ENCODE measurements around the gene TADA2B.
"Not testable (repeated sequence)": the region's sequence is repeated elsewhere in the genome, so short reads cannot be mapped to it uniquely, and the experiment has no call there.

The TADA2B gene

DNA sequence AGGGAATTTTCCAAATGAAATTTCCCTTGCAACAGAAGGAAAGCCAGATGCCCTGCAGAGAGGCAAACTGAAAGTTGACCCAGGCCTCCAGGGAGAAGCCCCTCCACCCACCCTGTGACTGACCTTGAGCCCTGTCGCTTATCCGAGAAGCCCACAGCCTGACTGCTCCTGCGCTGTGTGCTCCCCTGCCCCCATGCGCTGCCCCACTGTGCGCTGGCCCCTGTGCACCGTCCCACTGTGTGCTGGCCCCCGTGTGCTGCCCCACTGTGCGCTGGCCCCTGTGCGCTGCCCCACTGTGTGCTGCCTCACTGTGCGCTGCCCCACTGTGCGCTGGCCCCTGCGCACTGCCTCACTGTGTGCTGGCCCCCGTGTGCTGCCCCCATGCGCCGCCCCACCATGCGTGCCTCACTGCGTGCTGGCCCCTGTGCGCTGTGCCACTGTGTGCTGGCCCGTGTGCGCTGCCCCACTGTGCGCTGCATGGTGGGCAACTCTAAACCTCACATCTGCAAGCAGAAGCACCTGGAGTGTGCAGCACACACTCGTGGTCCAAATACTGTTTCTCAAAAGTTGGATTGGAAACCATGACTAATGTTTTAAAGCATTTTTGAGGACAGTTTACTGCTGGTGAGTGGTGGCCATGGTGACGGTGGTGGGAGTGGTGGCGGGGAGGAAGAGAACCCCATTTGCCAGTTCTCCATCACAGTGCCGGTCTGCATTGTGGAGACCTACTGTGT lies 33.0 kb downstream of the TADA2B start:
- Histone ChIP-seq H3K36me3 (ENCODE audit: insufficient read depth, low read length) (no peaks in the 10 kb centered on the region), H3K4me3 (ENCODE audit: low read depth in 1 of 2, low read length in 2 of 2) (no peak overlapping the region), H3K9me3 (ENCODE audit: low read length) (no peaks in the 10 kb centered on the region), H3K4me1 (ENCODE audit: insufficient read depth, low read length) (no peaks in the 10 kb centered on the region), H3K27me3 (ENCODE audit: control insufficient read depth in 1 of 2, insufficient read depth in 2 of 2, low read length in 2 of 2) (no peaks in the 10 kb centered on the region), H3K27ac (ENCODE audit: low read depth, low read length) (no peak overlapping the region), H3K9ac (ENCODE audit: low read length) (no peak overlapping the region)

DNA sequence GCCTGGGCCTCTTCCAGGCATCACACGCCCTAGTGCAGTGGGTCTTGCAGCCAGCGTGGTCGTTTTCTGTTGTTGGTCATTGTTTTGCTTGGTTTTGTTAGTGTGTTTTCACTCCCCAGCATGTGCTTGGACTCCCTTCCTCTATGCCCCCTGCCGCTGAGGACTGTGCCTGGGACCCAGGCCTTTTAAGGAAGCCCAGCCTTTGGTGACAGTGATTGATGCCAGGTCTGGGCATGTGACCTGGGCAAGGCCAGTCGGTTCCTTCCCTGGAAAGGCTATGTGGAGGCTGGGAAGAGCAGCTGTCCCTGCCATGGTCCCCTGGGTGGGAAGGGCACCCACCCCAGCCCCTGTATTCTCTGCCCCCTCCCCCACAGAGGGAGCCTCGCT lies 33.5 kb downstream of the TADA2B start:
- Histone ChIP-seq H3K9ac (ENCODE audit: low read length) (no peak overlapping the region), H3K4me3 (ENCODE audit: low read depth in 1 of 2, low read length in 2 of 2) (no peak overlapping the region), H3K36me3 (ENCODE audit: insufficient read depth, low read length) (no peaks in the 10 kb centered on the region), H3K4me1 (ENCODE audit: insufficient read depth, low read length) (no peaks in the 10 kb centered on the region), H3K9me3 (ENCODE audit: low read length) (no peaks in the 10 kb centered on the region), H3K27me3 (ENCODE audit: control insufficient read depth in 1 of 2, insufficient read depth in 2 of 2, low read length in 2 of 2) (peaks cover 0 to under 1% of the 10 kb centered on the region in 2 donors), H3K27ac (ENCODE audit: low read depth, low read length) (no peak overlapping the region)

DNA sequence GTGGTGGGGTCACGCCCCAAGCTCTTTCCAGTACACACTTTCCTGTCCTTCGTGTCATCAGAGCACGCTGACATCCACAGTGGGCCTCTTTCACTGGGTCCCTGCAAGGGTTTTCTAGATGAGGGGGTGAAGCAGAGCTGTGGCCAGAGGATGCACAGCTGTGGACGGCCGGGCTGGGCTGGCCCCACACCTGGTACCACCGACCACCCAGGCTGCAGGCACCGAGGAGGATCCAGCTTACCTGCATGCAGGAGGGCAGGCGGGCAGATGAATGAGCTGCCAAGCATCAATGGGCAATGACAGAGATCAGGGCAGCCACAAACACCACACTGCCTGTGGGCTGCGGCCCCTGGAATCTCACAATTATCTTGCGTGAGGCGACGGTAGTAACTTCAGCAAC lies 34.2 kb downstream of the TADA2B start:
- no peak overlapping the region for H3K9ac ChIP-seq (ENCODE audit: low read length)
- H3K27ac ChIP-seq (ENCODE audit: low read depth, low read length), result no peak overlapping the region
- peaks cover 0 to 4% of the 10 kb centered on the region in 2 donors for H3K27me3 ChIP-seq (ENCODE audit: control insufficient read depth in 1 of 2, insufficient read depth in 2 of 2, low read length in 2 of 2)
- H3K9me3 ChIP-seq (ENCODE audit: low read length), result no peaks in the 10 kb centered on the region
- no peaks in the 10 kb centered on the region for H3K36me3 ChIP-seq (ENCODE audit: insufficient read depth, low read length)
- no peak overlapping the region for H3K4me3 ChIP-seq (ENCODE audit: low read depth in 1 of 2, low read length in 2 of 2)
- no peaks in the 10 kb centered on the region for H3K4me1 ChIP-seq (ENCODE audit: insufficient read depth, low read length)

DNA sequence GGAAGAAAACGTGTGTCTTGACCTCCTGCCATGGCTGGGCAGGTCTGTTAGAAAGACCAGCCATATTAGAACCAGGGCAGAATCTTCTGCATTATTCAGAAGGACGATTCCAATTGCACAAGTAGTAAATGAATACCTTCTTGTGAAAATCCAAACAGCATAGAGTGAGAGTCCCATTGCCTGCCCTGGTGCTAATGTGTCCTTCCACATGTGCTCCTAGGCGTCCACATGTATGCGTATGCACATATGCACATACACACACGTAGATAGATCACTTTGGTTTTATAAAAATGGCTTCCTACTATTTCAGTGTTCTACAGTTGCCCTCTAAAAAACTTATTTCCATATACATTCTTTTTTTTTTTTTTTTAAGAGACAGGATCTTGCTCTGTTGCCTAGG lies 34.9 kb downstream of the TADA2B start:
- H3K4me1 ChIP-seq (ENCODE audit: insufficient read depth, low read length), result no peaks in the 10 kb centered on the region
- no peak overlapping the region for H3K4me3 ChIP-seq (ENCODE audit: low read depth in 1 of 2, low read length in 2 of 2)
- no peak overlapping the region for H3K9ac ChIP-seq (ENCODE audit: low read length)
- no peak overlapping the region for H3K27ac ChIP-seq (ENCODE audit: low read depth, low read length)
- H3K36me3 ChIP-seq (ENCODE audit: insufficient read depth, low read length), result no peaks in the 10 kb centered on the region
- no peaks in the 10 kb centered on the region for H3K9me3 ChIP-seq (ENCODE audit: low read length)
- peaks cover 0 to 4% of the 10 kb centered on the region in 2 donors for H3K27me3 ChIP-seq (ENCODE audit: control insufficient read depth in 1 of 2, insufficient read depth in 2 of 2, low read length in 2 of 2)

DNA sequence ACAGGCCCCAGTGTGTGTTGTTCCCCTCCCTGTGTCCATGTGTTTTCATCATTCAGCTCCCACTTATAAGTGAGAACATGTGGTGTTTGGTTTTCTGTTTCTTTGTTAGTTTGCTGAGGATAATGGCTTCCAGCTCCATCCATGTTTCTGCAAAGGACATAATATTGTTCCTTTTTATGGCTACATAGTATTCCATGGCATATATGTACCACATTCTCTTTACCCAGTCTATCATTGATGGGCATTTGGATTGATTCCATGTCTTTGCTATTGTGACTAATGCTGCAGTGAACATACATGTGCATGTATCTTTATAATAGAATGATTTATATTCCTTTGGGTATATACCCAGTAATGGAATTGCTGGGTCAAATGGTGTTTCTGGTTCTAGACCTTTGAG lies 36.3 kb downstream of the TADA2B start:
- not testable (repeated sequence) for H3K27me3 ChIP-seq (ENCODE audit: control insufficient read depth in 1 of 2, insufficient read depth in 2 of 2, low read length in 2 of 2); H3K4me3 ChIP-seq (ENCODE audit: low read depth in 1 of 2, low read length in 2 of 2); H3K9me3 ChIP-seq (ENCODE audit: low read length); H3K36me3 ChIP-seq (ENCODE audit: insufficient read depth, low read length); H3K27ac ChIP-seq (ENCODE audit: low read depth, low read length); H3K4me1 ChIP-seq (ENCODE audit: insufficient read depth, low read length); H3K9ac ChIP-seq (ENCODE audit: low read length)

DNA sequence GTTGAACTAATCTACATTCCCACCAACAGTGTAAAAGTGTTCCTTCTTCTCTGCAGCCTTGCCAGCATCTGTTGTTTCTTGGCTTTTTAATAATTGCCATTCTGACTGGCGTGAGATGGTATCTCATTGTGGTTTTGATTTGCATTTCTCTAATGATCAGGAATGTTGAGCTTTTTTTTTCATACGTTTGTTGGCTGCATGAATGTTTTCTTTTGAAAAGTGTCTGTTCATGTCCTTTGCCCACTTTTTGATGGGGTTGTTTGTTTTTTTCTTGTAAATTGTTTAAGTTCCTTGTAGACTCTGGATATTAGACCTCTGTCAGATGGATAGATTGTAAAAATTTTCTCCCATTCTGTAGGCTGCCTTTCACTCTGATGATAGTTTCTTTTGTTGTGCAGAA lies 36.7 kb downstream of the TADA2B start:
- not testable (repeated sequence) for H3K4me3 ChIP-seq (ENCODE audit: low read depth in 1 of 2, low read length in 2 of 2); H3K27ac ChIP-seq (ENCODE audit: low read depth, low read length); H3K9me3 ChIP-seq (ENCODE audit: low read length); H3K27me3 ChIP-seq (ENCODE audit: control insufficient read depth in 1 of 2, insufficient read depth in 2 of 2, low read length in 2 of 2); H3K4me1 ChIP-seq (ENCODE audit: insufficient read depth, low read length); H3K36me3 ChIP-seq (ENCODE audit: insufficient read depth, low read length); H3K9ac ChIP-seq (ENCODE audit: low read length)

DNA sequence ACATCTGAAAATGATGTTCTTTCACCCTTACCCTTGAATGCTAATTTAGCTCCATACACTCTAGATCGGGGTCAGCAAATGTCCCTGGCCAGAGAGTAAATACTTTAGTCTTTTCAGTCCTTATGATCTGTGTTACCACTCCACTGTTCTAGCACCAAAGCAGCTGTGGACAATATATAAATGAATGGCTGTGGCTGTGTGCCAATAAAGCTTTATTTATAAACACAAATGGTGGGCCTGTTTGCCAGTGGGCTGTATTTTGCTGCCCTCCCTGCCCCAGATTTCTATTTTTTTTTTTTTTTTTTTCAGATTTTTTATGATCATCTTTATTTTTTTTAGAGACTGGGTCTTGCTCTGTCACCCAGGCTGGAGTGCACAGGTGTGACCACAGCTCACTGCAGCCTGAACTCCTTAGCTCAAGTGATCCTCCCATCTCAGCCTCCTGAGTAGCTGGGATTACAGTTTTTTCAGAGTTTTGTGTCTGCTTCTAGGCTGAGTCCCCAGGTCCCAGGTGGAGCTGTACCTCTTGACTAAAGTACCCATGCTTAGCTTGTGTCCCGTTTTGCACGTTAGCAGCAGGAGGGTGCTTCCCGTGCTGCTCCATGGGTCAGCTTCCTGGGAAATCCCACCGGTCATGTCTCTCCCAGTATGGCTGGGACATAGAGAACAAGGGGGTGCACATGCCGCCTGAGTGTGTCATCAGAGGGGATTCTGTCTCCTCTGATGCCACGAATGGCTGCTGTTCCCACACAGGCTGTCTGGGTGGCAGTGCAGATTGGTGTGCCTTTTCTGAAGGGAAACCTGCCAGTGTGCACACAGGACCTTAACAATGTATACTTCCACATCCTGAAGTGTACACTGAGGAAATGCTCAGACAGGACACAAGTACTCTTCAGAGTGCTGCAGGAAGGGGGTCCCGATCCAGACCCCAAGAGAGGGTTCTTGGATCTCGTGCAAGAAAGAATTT lies 40.7 kb downstream of the TADA2B start:
- Histone ChIP-seq H3K4me1 (ENCODE audit: insufficient read depth, low read length) (peaks cover 2% of the 10 kb centered on the region), H3K9ac (ENCODE audit: low read length) (no peak overlapping the region), H3K27me3 (ENCODE audit: control insufficient read depth in 1 of 2, insufficient read depth in 2 of 2, low read length in 2 of 2) (peaks cover 0 to 4% of the 10 kb centered on the region in 2 donors), H3K9me3 (ENCODE audit: low read length) (no peaks in the 10 kb centered on the region), H3K27ac (ENCODE audit: low read depth, low read length) (no peak overlapping the region), H3K36me3 (ENCODE audit: insufficient read depth, low read length) (no peaks in the 10 kb centered on the region), H3K4me3 (ENCODE audit: low read depth in 1 of 2, low read length in 2 of 2) (no peak overlapping the region)

DNA sequence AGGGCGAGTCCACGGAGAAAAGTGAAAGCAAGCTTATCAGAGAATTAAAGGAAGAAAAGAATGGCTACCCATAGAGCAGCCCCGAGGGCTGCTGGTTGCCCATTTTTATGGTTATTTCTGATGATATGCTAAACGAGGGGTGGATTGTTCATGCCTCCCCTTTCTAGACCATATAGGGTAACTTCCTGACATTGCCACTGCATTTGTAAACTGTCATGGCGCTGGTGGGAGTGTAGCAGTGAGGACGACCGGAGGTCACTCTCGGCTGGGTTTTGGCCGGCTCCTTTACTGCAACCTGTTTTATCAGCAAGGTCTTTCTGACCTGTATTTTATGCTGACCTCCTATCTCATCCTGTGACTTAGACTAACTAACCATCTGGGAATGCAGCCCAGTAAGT lies 41.4 kb downstream of the TADA2B start:
- not testable (repeated sequence) for H3K36me3 ChIP-seq (ENCODE audit: insufficient read depth, low read length); H3K4me3 ChIP-seq (ENCODE audit: low read depth in 1 of 2, low read length in 2 of 2); H3K9me3 ChIP-seq (ENCODE audit: low read length); H3K9ac ChIP-seq (ENCODE audit: low read length); H3K27ac ChIP-seq (ENCODE audit: low read depth, low read length); H3K4me1 ChIP-seq (ENCODE audit: insufficient read depth, low read length); H3K27me3 ChIP-seq (ENCODE audit: control insufficient read depth in 1 of 2, insufficient read depth in 2 of 2, low read length in 2 of 2)

DNA sequence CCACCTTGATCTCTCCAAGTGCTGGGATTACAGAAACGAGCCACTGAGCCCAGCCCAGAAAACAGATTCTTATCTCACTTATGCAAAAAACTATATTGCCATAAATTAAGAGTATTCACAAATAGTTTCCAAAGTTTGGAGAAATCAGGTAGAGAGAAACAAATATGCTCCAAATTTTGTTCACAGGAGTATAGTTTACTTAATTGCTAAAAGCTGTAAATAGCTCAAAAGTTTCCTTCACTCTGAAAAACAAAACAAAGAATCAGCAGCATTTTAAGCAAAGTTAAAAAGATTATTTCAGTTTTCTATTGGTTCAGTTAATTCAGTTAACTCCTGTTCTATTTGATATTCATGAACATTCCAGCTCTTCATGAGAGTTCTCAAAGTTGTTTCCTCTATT lies 43.2 kb downstream of the TADA2B start:
- Histone ChIP-seq H3K27ac (ENCODE audit: low read depth, low read length) (no peak overlapping the region), H3K4me1 (ENCODE audit: insufficient read depth, low read length) (peaks cover 14% of the 10 kb centered on the region)

DNA sequence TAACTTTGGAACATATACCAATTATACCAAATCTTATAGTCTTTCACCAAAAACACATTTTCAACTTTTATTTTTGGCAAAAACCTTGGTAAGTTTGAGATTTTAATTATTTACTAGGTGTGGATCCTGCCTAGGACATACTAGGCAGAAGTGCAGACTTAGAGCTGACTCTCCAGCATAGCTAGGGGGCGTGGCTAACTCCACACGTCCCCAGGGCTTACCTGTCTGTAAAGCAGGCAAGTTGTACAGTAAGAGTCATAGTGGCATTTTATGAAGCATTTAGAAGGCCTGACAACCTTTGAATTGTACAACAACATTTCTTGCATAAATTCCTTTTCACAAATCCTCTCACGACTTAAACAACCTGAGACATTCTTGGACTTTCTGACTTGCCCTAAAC lies 43.9 kb downstream of the TADA2B start:
- H3K4me1 ChIP-seq (ENCODE audit: insufficient read depth, low read length), result peaks cover 14% of the 10 kb centered on the region
- no peaks in the 10 kb centered on the region for H3K9me3 ChIP-seq (ENCODE audit: low read length)
- no peaks in the 10 kb centered on the region for H3K36me3 ChIP-seq (ENCODE audit: insufficient read depth, low read length)
- H3K27me3 ChIP-seq (ENCODE audit: control insufficient read depth in 1 of 2, insufficient read depth in 2 of 2, low read length in 2 of 2), result no peaks in the 10 kb centered on the region
- H3K9ac ChIP-seq (ENCODE audit: low read length), result no peak overlapping the region
- no peak overlapping the region for H3K4me3 ChIP-seq (ENCODE audit: low read depth in 1 of 2, low read length in 2 of 2)
- H3K27ac ChIP-seq (ENCODE audit: low read depth, low read length), result no peak overlapping the region

More for the DNA sequence above, 43.2 kb downstream of the TADA2B start:
- Histone ChIP-seq H3K27me3 (ENCODE audit: control insufficient read depth in 1 of 2, insufficient read depth in 2 of 2, low read length in 2 of 2) (peaks cover 0 to 4% of the 10 kb centered on the region in 2 donors), H3K36me3 (ENCODE audit: insufficient read depth, low read length) (no peaks in the 10 kb centered on the region), H3K4me3 (ENCODE audit: low read depth in 1 of 2, low read length in 2 of 2) (no peak overlapping the region), H3K9ac (ENCODE audit: low read length) (no peak overlapping the region), H3K9me3 (ENCODE audit: low read length) (no peaks in the 10 kb centered on the region)

DNA sequence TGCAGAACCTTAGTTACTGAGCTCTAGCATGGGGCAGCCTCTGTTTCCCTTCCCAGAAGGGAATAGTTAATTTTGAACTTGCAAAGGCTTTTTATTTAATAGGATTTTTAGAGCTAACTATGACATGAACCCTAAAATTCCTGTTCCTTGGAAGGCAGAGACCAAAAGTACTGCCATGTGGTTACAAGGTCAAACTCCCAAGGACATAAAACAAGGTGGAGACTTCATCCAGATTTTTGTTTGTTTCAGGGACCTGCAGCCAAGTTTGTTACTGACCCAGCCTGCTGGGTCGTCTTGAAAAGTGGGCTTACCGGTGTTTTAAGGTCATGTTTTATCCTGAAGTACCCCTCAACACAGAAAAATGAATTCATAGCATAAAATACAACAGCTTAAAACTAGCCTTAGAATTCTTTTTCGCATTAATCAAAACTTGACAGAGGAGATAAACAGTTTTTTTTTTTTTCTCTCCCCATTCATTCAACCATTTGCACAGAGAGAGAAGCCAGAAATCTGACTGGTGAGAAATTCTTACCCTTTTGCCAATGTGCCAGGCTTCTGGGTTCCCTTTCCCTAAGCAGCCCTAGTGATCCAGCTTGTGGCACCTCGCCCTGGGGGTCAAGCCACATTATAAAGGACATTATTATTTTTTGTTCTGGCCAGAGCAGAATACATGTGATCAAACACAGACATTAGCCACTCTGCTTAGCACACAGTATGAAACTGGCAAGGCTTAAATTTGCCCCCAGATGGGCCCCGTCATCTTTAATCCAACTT lies 46.2 kb downstream of the TADA2B start:
- Histone ChIP-seq H3K9ac (ENCODE audit: low read length) (no peak overlapping the region), H3K27ac (ENCODE audit: low read depth, low read length) (no peak overlapping the region), H3K4me1 (ENCODE audit: insufficient read depth, low read length) (peaks cover 14% of the 10 kb centered on the region), H3K36me3 (ENCODE audit: insufficient read depth, low read length) (no peaks in the 10 kb centered on the region), H3K4me3 (ENCODE audit: low read depth in 1 of 2, low read length in 2 of 2) (no peak overlapping the region), H3K9me3 (ENCODE audit: low read length) (no peaks in the 10 kb centered on the region), H3K27me3 (ENCODE audit: control insufficient read depth in 1 of 2, insufficient read depth in 2 of 2, low read length in 2 of 2) (no peaks in the 10 kb centered on the region)

All from muscle layer of colon (tissue), 2 donors.